ENCODE data around the gene MSL3. TPM values are rescaled to one million over a fixed set of nuclear protein-coding genes. Genes with fewer than 3 reads are reported as not detected.

The MSL3 gene
- total RNA-seq, 4 donors from 2014 or later: 22.8 to 61.1 (median 35.1) TPM

DNA sequence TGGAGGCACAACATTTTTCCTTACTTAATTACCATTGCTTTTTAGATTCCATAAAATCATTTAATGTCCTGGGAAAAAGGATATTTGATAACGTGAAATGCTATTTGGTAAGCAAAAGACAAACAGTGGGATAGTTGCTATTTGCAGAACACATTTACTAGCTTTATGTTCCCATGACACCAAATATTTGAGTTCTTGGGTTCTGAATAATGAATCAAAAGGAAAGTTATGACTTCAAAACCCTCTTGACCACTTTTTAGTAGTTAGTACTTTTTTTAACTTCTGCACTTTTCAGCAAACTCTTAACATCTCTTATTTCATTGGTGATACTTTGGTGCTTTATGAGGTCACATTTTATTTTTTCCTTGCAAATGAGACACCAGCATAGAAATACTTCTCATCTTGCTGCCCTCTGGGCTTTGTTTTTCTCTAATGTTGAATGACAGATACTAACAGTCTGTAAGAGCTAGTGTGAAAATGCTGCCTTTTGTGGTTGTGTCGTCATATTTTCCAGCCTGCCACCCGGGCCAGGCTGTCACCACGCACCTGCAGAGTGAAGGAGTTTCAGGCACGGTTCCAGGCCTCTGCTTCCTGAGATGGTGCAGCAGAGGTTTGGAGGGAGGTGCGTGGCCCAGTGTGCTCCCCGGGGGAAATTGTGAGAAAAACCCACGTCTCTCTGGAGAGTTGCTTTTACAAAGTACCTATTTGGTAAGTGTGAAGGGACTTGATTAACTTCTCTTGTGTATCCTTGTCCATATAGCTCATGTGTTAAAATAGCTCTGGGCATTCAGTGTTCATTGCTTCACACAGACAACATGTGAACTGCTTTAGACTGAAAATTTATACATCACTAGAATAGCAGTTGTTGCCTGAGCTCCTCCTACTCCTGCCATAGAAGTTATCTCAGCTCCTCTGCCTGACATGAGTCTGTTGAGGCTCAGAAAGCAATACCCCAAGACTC is 34.7 kb downstream of the MSL3 start:
- in situ Hi-C loops (cut with MboI; ENCODE audit: low sequenced_read_pairs in 4 of 4): no loop called here

DNA sequence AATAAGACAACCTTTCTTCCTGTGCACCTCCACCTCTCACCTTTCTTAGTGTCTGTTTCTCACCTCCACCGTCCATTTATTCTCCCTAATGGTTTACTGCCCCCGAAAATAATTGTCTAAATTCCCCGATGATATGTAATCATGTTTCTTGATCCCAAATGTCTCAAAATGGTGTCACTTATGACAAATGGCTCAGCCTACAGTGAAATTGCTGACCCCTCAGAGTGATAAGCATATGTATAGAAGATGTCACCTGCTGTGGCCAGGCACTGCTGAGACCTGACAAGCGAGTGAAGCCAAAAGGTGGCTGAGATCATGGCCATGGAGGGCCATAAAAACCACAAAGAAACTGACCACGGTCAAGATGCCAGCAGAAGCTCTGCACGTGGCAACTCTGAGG is 35.7 kb downstream of the MSL3 start:
- in situ Hi-C loops (cut with MboI; ENCODE audit: low sequenced_read_pairs in 4 of 4): no loop called here
- Histone ChIP-seq H3K27me3 (no peaks in the 10 kb centered on the region), H3K36me3 (no peaks in the 10 kb centered on the region), H3K4me3 (no peak overlapping the region), H3K4me1 (no peaks in the 10 kb centered on the region), H3K27ac (no peak overlapping the region), H3K9me3 (no peaks in the 10 kb centered on the region)
- TF ChIP-seq, protein P1, sequence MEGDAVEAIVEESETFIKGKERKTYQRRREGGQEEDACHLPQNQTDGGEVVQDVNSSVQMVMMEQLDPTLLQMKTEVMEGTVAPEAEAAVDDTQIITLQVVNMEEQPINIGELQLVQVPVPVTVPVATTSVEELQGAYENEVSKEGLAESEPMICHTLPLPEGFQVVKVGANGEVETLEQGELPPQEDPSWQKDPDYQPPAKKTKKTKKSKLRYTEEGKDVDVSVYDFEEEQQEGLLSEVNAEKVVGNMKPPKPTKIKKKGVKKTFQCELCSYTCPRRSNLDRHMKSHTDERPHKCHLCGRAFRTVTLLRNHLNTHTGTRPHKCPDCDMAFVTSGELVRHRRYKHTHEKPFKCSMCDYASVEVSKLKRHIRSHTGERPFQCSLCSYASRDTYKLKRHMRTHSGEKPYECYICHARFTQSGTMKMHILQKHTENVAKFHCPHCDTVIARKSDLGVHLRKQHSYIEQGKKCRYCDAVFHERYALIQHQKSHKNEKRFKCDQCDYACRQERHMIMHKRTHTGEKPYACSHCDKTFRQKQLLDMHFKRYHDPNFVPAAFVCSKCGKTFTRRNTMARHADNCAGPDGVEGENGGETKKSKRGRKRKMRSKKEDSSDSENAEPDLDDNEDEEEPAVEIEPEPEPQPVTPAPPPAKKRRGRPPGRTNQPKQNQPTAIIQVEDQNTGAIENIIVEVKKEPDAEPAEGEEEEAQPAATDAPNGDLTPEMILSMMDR (IDR thresholded peaks at IDR 0.05 in 4 of 5, conservative IDR thresholded peaks at IDR 0.05 in 1 of 5): no peak
- TF ChIP-seq POLR2A (IDR thresholded peaks at IDR 0.05): no peak
- intact Hi-C loops (cut with DNase I; ENCODE audit: low total_unique reads): no loop called here
- DNase-seq (no peak), ATAC-seq (no peak)

More for the DNA sequence above, 34.7 kb downstream of the MSL3 start:
- Histone ChIP-seq H3K36me3 (no peaks in the 10 kb centered on the region), H3K27ac (no peak overlapping the region), H3K27me3 (no peaks in the 10 kb centered on the region), H3K4me1 (no peaks in the 10 kb centered on the region), H3K9me3 (no peaks in the 10 kb centered on the region), H3K4me3 (no peak overlapping the region)
- intact Hi-C loops (cut with DNase I; ENCODE audit: low total_unique reads): no loop called here
- no peak for ATAC-seq
- TF ChIP-seq, protein P1 (IDR thresholded peaks at IDR 0.05 in 4 of 5, conservative IDR thresholded peaks at IDR 0.05 in 1 of 5): no peak
- no peak for TF ChIP-seq POLR2A (IDR thresholded peaks at IDR 0.05)
- DNase-seq: no peak

DNA sequence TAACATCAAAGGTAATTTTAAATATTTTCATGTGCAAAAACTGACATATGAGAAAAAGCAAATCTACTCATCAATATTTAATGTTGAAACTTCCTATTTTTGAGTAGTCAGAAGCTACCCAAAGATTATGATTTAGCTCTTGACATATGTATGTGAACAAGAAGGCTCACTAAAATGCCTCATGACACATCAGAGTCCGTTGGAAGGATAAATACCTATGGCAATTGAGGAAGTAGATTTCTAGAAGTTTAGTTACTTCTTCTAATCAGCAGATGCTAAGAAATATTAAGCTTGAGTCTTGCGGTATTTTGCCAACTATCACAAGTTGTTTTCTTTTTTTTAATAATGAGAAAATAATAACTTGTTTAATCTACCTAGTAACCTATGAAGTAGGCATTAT is 55.3 kb downstream of the MSL3 start:
- Histone ChIP-seq H3K4me1 (no peaks in the 10 kb centered on the region), H3K27ac (no peak overlapping the region), H3K27me3 (no peaks in the 10 kb centered on the region), H3K36me3 (no peaks in the 10 kb centered on the region), H3K9me3 (no peaks in the 10 kb centered on the region), H3K4me3 (no peak overlapping the region)
- intact Hi-C loops (cut with DNase I; ENCODE audit: low total_unique reads) (no loop called here), in situ Hi-C loops (cut with MboI; ENCODE audit: low sequenced_read_pairs in 4 of 4) (no loop called here)
- ATAC-seq: no peak
- TF ChIP-seq, protein P1 (IDR thresholded peaks at IDR 0.05 in 4 of 5, conservative IDR thresholded peaks at IDR 0.05 in 1 of 5): no peak
- no peak for TF ChIP-seq POLR2A (IDR thresholded peaks at IDR 0.05)
- DNase-seq: no peak

Other genes with a start within 250 kb of the MSL3 start
- 10 to 100 TPM; 10.7 to 18.0 (median 14.9) TPM for gene ARHGAP6, start 92.3 kb upstream of the MSL3 start, total RNA-seq

All from gastrocnemius medialis (tissue), 4 donors.